ENCODE measurements around the gene SNX11. TPM values are rescaled to one million over a fixed set of nuclear protein-coding genes. Genes with fewer than 3 reads are reported as not detected.

Gene SNX11
- total RNA-seq, 1 donor: 12.5 TPM

DNA sequence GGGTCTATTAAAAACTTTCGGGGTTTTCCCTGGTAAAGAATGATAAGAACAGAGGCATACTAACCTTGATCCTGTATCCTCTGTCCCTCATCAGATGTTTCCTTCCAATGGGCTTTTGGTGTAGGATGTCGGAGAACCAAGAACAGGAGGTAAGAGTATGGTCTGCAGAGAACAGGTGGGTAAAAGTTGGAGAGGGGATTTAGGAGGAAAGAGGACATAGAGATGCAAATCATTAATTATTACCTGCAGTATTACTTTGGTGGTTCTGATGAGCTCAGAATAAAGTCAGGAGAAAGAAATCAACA is 4.3 kb downstream of the SNX11 start:
- H3K27me3 ChIP-seq (ENCODE audit: insufficient read depth, low read length): no peaks in the 10 kb centered on the region
- H3K4me1 ChIP-seq (ENCODE audit: insufficient read depth, low read length): peaks cover 78% of the 10 kb centered on the region
- H3K4me3 ChIP-seq (ENCODE audit: low read length): no peak overlapping the region
- H3K9me3 ChIP-seq (ENCODE audit: low read depth, low read length): no peaks in the 10 kb centered on the region

- Histone ChIP-seq H3K4me3 (ENCODE audit: low read length) (no peak overlapping the region), H3K9me3 (ENCODE audit: low read depth, low read length) (no peaks in the 10 kb centered on the region), H3K4me1 (ENCODE audit: insufficient read depth, low read length) (peaks cover 72% of the 10 kb centered on the region), H3K27me3 (ENCODE audit: insufficient read depth, low read length) (no peaks in the 10 kb centered on the region)
Measured at GRCh38 chr17:48113201-48113676, 5.7 kb downstream of the SNX11 start.

DNA sequence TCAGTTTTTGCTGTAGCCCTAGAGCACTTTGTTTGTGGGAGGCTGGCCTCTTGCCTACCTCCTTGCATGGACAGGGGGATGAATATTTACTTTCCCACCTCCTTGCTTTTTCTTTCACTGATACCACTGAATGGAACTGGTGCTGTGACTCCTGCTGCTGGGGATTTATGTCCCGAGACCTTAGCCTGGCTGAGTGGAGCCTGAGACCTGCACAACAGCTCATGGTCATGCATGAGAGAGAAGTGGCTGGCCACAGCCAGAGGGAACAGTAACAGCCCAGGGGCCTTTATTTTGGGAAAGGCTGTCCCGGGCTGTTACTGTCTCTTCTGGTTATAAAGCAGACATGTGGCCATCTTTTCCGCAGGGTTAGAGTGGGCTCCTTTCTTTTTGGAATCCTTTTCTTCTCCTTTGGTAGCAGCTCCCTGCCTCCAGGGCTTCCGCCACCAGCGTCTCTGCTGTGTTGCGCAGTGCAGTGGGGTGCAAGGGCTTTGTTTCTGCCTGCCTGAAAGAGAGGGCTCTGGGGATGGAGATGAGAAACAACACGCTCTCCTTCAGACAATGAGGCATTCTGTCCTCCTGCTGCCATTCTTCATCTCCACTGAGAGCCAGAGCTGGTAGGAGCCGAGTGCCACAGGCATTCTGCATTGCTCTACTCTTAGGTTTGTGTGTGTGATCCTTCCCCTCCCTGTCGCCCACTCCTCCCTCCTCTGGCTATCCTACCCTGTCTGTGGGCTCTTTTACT is 14.5 kb downstream of the SNX11 start:
- Histone ChIP-seq H3K9me3 (ENCODE audit: low read depth, low read length) (no peaks in the 10 kb centered on the region), H3K4me1 (ENCODE audit: insufficient read depth, low read length) (no peaks in the 10 kb centered on the region), H3K27me3 (ENCODE audit: insufficient read depth, low read length) (no peaks in the 10 kb centered on the region), H3K4me3 (ENCODE audit: low read length) (no peak overlapping the region)

DNA sequence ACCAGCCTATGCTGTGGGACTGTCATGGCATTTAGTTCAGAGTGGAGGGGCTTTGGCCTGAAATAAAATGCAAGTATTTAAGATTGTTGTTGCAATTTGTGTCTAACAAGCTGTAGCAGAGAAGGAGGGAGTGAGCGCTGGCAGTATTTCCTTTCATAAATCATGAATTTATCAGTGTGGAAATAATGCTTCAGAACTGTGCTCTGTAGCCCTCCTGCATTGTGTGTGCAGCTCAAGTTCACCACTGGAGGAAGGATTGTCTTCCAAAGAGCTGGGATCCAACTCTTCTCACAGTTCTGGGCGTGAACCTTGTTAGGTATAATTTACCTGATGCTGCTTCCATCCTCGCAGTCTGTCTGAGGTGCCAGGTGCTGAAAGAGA is 15.1 kb downstream of the SNX11 start:
- no peaks in the 10 kb centered on the region for H3K27me3 ChIP-seq (ENCODE audit: insufficient read depth, low read length)
- no peaks in the 10 kb centered on the region for H3K9me3 ChIP-seq (ENCODE audit: low read depth, low read length)
- no peak overlapping the region for H3K4me3 ChIP-seq (ENCODE audit: low read length)
- H3K4me1 ChIP-seq (ENCODE audit: insufficient read depth, low read length): no peaks in the 10 kb centered on the region

- Histone ChIP-seq H3K4me1 (ENCODE audit: insufficient read depth, low read length) (no peaks in the 10 kb centered on the region), H3K4me3 (ENCODE audit: low read length) (no peak overlapping the region), H3K27me3 (ENCODE audit: insufficient read depth, low read length) (no peaks in the 10 kb centered on the region), H3K9me3 (ENCODE audit: low read depth, low read length) (no peaks in the 10 kb centered on the region)
Measured at GRCh38 chr17:48123111-48123510, 15.5 kb downstream of the SNX11 start.

DNA sequence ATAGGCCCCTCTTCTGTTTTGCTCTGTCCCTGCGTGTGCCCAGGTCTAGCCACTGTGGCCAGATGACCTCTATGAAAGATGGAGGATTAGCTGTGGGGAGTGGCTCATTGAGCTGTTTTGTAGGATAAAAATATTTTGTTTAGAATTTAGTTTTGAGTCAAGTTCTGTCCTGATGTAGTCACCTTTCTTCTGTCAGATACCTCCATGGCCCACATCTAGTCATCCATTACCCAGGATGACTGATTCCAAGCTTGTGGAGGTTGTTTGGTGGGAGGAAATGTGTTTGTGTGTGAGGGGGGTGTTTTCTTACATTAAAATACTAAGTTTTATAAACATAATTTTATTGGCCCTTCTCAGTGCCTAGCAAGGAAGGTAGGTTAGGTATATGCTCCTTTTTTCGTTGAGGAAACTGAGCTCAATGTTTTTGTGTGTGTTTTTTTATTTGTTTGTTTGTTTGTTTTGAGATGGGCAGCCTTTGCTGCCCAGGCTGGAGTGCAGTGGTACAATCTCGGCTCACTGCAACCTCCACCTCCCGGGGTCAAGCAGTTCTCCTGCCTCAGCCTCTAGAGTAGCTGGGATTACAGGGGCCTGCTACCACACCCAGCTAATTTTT is 16.3 kb downstream of the SNX11 start:
- H3K4me1 ChIP-seq (ENCODE audit: insufficient read depth, low read length): no peaks in the 10 kb centered on the region
- no peak overlapping the region for H3K4me3 ChIP-seq (ENCODE audit: low read length)
- H3K27me3 ChIP-seq (ENCODE audit: insufficient read depth, low read length): no peaks in the 10 kb centered on the region
- no peaks in the 10 kb centered on the region for H3K9me3 ChIP-seq (ENCODE audit: low read depth, low read length)

- Histone ChIP-seq H3K9me3 (ENCODE audit: low read depth, low read length) (no peaks in the 10 kb centered on the region), H3K4me3 (ENCODE audit: low read length) (no peak overlapping the region), H3K27me3 (ENCODE audit: insufficient read depth, low read length) (no peaks in the 10 kb centered on the region), H3K4me1 (ENCODE audit: insufficient read depth, low read length) (no peaks in the 10 kb centered on the region)
Measured at GRCh38 chr17:48125829-48126531, 18.4 kb downstream of the SNX11 start.

DNA sequence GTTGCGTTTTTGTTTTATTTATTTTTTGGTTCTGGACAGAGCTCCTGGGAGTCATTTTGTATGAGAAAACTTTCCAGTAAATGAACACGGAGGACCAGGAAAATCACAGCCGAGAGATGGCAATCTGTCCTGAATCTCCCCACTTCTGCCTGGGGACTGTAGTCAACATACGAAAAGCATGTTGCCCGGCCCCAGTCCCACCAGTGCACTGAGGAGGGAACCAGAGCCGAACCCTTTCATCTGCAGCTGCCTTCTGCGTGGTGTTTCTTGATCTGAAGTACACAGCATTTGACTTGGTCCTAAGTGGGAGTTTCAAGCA is 18.9 kb downstream of the SNX11 start:
- Histone ChIP-seq H3K4me1 (ENCODE audit: insufficient read depth, low read length) (no peaks in the 10 kb centered on the region), H3K9me3 (ENCODE audit: low read depth, low read length) (no peaks in the 10 kb centered on the region), H3K27me3 (ENCODE audit: insufficient read depth, low read length) (no peaks in the 10 kb centered on the region), H3K4me3 (ENCODE audit: low read length) (no peak overlapping the region)

GRCh38 chr17:48127371-48128051 is 19.9 kb downstream of the SNX11 start:
- H3K9me3 ChIP-seq (ENCODE audit: low read depth, low read length): no peaks in the 10 kb centered on the region
- no peaks in the 10 kb centered on the region for H3K4me1 ChIP-seq (ENCODE audit: insufficient read depth, low read length)
- no peak overlapping the region for H3K4me3 ChIP-seq (ENCODE audit: low read length)
- H3K27me3 ChIP-seq (ENCODE audit: insufficient read depth, low read length): no peaks in the 10 kb centered on the region

DNA sequence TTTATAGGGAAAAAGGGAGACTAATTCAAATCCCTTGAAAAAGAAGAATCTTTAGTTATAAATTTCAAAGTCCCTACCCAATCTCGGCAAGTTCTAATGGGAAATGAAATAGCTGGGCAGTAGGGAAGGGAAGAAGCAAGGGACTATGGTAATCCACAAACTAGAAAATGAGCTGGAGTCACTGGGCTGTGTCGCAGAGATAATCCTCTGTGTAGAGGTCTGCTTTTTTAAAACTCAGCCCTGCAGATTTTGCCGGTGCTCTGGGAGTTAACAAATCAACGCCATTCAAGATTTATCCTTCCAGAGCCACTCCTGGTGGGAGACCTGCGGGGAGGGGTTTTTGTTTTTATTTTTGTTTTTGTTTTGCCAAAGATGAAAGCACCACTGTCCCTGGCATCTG is 20.8 kb downstream of the SNX11 start:
- H3K27me3 ChIP-seq (ENCODE audit: insufficient read depth, low read length): no peaks in the 10 kb centered on the region

DNA sequence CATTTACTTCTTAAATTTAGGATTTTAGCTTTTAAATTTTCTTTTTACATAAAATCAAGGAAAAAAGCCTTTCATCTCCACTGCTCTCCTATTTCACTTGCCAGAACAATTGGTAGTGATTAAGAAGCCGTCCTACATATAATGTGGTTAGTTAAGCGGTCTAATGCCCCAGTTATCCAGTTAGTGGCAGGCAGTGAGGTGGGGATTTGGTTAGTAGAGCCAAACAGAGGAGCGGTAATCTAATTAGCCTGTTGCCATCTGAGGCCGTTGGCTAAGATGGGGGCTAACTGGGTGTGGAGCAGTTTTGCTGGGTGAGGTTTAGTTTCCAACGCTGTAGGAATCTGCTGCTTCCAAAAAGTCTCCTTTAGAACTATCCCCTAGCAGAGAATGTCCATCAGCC is 22.4 kb downstream of the SNX11 start:
- Histone ChIP-seq H3K9me3 (ENCODE audit: low read depth, low read length) (no peaks in the 10 kb centered on the region), H3K27me3 (ENCODE audit: insufficient read depth, low read length) (no peaks in the 10 kb centered on the region), H3K4me3 (ENCODE audit: low read length) (no peak overlapping the region)

More for the DNA sequence above, 20.8 kb downstream of the SNX11 start:
- H3K9me3 ChIP-seq (ENCODE audit: low read depth, low read length): no peaks in the 10 kb centered on the region
- H3K4me3 ChIP-seq (ENCODE audit: low read length): no peak overlapping the region
- H3K4me1 ChIP-seq (ENCODE audit: insufficient read depth, low read length): no peaks in the 10 kb centered on the region

DNA sequence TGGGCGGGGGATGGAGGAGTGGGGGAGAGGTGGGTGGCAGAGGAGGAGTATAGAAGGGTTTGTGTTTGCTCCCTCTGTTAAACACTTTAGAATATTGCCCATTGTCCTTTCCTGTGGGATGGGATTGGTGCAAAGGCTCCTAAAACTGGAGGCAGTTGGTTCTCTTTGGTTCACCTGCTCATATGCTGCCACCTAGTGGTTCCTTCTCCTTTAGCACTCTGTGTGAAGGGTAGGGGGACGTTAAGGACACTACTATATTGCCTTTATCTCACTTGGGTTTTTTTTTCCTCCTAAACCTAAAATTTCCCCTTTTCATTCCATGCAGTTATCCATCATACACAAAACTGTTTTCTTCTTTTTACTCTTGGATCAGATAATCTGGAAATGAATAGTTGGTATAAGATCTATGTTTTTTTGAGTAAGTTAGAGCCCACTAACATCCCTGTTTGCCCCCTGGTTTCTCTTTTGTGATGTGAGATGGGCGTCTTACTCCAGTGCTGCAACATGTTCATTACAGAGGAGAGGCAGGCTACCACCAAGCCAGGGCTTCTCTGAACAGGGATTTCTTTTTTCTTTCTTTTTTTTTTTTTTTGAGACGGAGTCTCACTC is 23.8 kb downstream of the SNX11 start:
- Histone ChIP-seq H3K4me3 (ENCODE audit: low read length) (no peak overlapping the region), H3K4me1 (ENCODE audit: insufficient read depth, low read length) (no peaks in the 10 kb centered on the region), H3K9me3 (ENCODE audit: low read depth, low read length) (no peaks in the 10 kb centered on the region), H3K27me3 (ENCODE audit: insufficient read depth, low read length) (no peaks in the 10 kb centered on the region)

More for the DNA sequence above, 22.4 kb downstream of the SNX11 start:
- H3K4me1 ChIP-seq (ENCODE audit: insufficient read depth, low read length): no peaks in the 10 kb centered on the region

DNA sequence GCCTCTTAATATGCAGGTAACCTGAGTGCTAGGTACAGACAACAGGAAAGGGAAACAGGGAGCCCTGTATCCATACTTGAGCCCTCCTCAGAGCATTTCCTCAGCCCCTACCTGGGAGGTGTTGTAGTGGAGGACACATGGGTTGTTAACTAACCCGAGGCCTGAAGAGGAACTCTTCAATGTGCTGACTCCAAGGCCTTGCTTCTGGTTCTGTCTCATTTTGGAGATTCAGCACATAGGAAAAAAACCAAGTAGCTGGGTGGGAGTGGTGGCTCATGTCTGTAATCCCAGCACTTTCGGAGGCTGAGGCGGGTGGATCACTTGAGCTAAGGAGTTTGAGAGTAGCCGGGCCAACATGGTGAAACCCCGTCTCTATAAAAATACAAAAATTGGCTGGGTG is 24.8 kb downstream of the SNX11 start:
- Histone ChIP-seq H3K27me3 (ENCODE audit: insufficient read depth, low read length) (no peaks in the 10 kb centered on the region), H3K4me1 (ENCODE audit: insufficient read depth, low read length) (no peaks in the 10 kb centered on the region), H3K4me3 (ENCODE audit: low read length) (no peak overlapping the region), H3K9me3 (ENCODE audit: low read depth, low read length) (no peaks in the 10 kb centered on the region)

DNA sequence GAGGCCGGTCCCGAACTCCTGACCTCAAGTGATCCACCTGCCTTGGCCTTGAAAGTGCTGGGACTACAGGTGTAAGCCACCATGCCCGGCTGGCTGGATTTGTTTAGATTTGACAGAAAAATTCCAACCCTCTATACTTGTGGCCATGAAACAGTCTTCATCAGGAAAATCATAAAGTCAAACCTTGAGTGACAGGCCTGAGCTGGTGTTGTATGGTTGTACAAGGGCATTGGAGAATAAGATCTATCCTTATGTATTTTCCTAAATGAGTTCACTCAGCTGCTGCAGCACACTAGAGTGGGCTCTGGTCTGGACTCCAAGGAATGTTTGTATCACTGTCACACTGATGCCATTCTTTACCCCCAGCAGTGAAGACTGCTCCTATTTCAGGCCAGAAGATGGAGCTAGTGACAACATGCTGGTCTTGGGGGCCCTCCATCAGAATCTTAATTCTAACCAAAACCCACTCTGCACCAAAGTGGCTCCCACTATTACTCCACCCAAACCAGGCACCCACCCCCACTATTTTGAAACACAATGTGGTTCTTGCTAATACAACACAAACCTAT is 27.4 kb downstream of the SNX11 start:
- no peak overlapping the region for H3K4me3 ChIP-seq (ENCODE audit: low read length)
- no peaks in the 10 kb centered on the region for H3K9me3 ChIP-seq (ENCODE audit: low read depth, low read length)
- peaks cover 7% of the 10 kb centered on the region for H3K4me1 ChIP-seq (ENCODE audit: insufficient read depth, low read length)
- no peaks in the 10 kb centered on the region for H3K27me3 ChIP-seq (ENCODE audit: insufficient read depth, low read length)

- no peak overlapping the region for H3K4me3 ChIP-seq (ENCODE audit: low read length)
- H3K27me3 ChIP-seq (ENCODE audit: insufficient read depth, low read length): no peaks in the 10 kb centered on the region
- H3K4me1 ChIP-seq (ENCODE audit: insufficient read depth, low read length): peaks cover 18% of the 10 kb centered on the region
- no peaks in the 10 kb centered on the region for H3K9me3 ChIP-seq (ENCODE audit: low read depth, low read length)
Measured at GRCh38 chr17:48137656-48138055, 30.1 kb downstream of the SNX11 start.

All from mononuclear cell (primary cell).